ENCODE measurements around the gene BSDC1. TPM values are rescaled to one million over a fixed set of nuclear protein-coding genes. Genes with fewer than 3 reads are reported as not detected.

Gene BSDC1
- total and polyA plus RNA-seq, 10 of the 15 experiments (the other 5 are each of a cell fraction or from before 2014, with no cell fraction given): 3.0 to 39.7 (median 22.8) TPM

GRCh38 chr1:32335790-32336590 is 58.3 kb downstream of the BSDC1 start, which contains the start of gene MARCKSL1 (continued):
- TF ChIP-seq CBX3 (IDR thresholded peaks at IDR 0.05; ENCODE audit: borderline replicate concordance, low read depth): no peak
- TF ChIP-seq HDAC2 (IDR thresholded peaks at IDR 0.05): no peak
- TF ChIP-seq CREB1 (IDR thresholded peaks at IDR 0.05; ENCODE audit: low read depth): no peak
- TF ChIP-seq KAT2A (conservative IDR thresholded peaks at IDR 0.05; ENCODE audit: control insufficient read depth, low read depth, low read length): no peak
- TF ChIP-seq FOXK2 (IDR thresholded peaks at IDR 0.05): no peak
- no peak for TF ChIP-seq CTCF (IDR thresholded peaks at IDR 0.05 in 2 of 3, conservative IDR thresholded peaks at IDR 0.05 in 1 of 3; ENCODE audit: control insufficient read depth in 2 of 3, extremely low read depth in 1 of 3, insufficient read depth in 1 of 3, low read depth in 3 of 3, low read length in 3 of 3)
- no peak for TF ChIP-seq ATF7 (IDR thresholded peaks at IDR 0.05; ENCODE audit: low read depth)
- TF ChIP-seq SREBF1 (IDR thresholded peaks at IDR 0.05; ENCODE audit: low read length): no peak
- TF ChIP-seq E4F1 (IDR thresholded peaks at IDR 0.05; ENCODE audit: borderline replicate concordance, partially characterized antibody): no peak
- no peak for TF ChIP-seq USF2 (IDR thresholded peaks at IDR 0.05; ENCODE audit: borderline replicate concordance, low read depth, low read length)
- TF ChIP-seq FOXM1 (IDR thresholded peaks at IDR 0.05; ENCODE audit: low read depth, low read length): no peak
- no peak for TF ChIP-seq SRF (IDR thresholded peaks at IDR 0.05; ENCODE audit: low read depth in 2 of 2, low read length in 2 of 2)
- TF ChIP-seq SREBF2 (IDR thresholded peaks at IDR 0.05; ENCODE audit: low read length): no peak
- peak; percentile 85 for TF ChIP-seq ZNF687 (IDR thresholded peaks at IDR 0.05)
- no peak for TF ChIP-seq ZBTB11 (CRISPR knock-in tag; IDR thresholded peaks at IDR 0.05)
- no peak for TF ChIP-seq MTA3 (IDR thresholded peaks at IDR 0.05; ENCODE audit: borderline replicate concordance, low read length)
- no peak for TF ChIP-seq SUZ12 (IDR thresholded peaks at IDR 0.05; ENCODE audit: unreplicated experiment)

Measured in GM12878 (cell line).